ENCODE data around the gene TRIM28. TPM values are rescaled to one million over a fixed set of nuclear protein-coding genes. Genes with fewer than 3 reads are reported as not detected.

The TRIM28 gene
- total and polyA plus RNA-seq, 9 of the 15 experiments (the other 6 are each of a cell fraction or from before 2014, with no cell fraction given): 12.1 to 797 (median 490) TPM

- TF ChIP-seq TAF9B (IDR thresholded peaks at IDR 0.05; ENCODE audit: partially characterized antibody) (no peak), ZNF764 (CRISPR knock-in tag; IDR thresholded peaks at IDR 0.05; ENCODE audit: low read depth) (peak; percentile 91), TRIM28 (IDR thresholded peaks at IDR 0.05) (peak; percentile 64; the same call in 1 of the 2 replicates), TEAD1 (CRISPR knock-in tag; IDR thresholded peaks at IDR 0.05) (0 out of 4 replicates have a peak, but pooled peaks of 1 of the 2 experiments have one; percentile 19), BRD9 (IDR thresholded peaks at IDR 0.05; ENCODE audit: low read depth, partially characterized antibody) (peak; percentile 86), EP400 (IDR thresholded peaks at IDR 0.05) (peak; percentile 68), MBD1 (CRISPR knock-in tag; IDR thresholded peaks at IDR 0.05) (peak; percentile 96), CBX5 (IDR thresholded peaks at IDR 0.05; ENCODE audit: borderline replicate concordance, low read depth) (no peak), NR3C1 (CRISPR knock-in tag; IDR thresholded peaks at IDR 0.05) (no peak), PRDM10 (IDR thresholded peaks at IDR 0.05; ENCODE audit: partially characterized antibody) (peak; percentile 34), ZNF740 (CRISPR knock-in tag; IDR thresholded peaks at IDR 0.05) (0 out of 2 replicates have a peak, but pooled peaks have one; percentile 38), ZNF740 (tag; IDR thresholded peaks at IDR 0.05) (no peak)
- TF ChIP-seq, protein P1, sequence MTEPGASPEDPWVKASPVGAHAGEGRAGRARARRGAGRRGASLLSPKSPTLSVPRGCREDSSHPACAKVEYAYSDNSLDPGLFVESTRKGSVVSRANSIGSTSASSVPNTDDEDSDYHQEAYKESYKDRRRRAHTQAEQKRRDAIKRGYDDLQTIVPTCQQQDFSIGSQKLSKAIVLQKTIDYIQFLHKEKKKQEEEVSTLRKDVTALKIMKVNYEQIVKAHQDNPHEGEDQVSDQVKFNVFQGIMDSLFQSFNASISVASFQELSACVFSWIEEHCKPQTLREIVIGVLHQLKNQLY (CRISPR knock-in tag; conservative IDR thresholded peaks at IDR 0.05): 0 out of 4 replicates have a peak, but pooled peaks of 1 of the 2 experiments have one; percentile 49
- TF ChIP-seq, protein P2, sequence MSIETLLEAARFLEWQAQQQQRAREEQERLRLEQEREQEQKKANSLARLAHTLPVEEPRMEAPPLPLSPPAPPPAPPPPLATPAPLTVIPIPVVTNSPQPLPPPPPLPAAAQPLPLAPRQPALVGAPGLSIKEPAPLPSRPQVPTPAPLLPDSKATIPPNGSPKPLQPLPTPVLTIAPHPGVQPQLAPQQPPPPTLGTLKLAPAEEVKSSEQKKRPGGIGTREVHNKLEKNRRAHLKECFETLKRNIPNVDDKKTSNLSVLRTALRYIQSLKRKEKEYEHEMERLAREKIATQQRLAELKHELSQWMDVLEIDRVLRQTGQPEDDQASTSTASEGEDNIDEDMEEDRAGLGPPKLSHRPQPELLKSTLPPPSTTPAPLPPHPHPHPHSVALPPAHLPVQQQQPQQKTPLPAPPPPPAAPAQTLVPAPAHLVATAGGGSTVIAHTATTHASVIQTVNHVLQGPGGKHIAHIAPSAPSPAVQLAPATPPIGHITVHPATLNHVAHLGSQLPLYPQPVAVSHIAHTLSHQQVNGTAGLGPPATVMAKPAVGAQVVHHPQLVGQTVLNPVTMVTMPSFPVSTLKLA (conservative IDR thresholded peaks at IDR 0.05): peak in 1 of 2 experiments; percentile 64; a peak in 3 of 4 replicates
Observed at GRCh38 chr19:58581227-58582141, 37.6 kb downstream of the TRIM28 start (continued).

All from K562 (cell line).